Measurements from ENCODE around the gene SS18L1. TPM values are rescaled to one million over a fixed set of nuclear protein-coding genes. Genes with fewer than 3 reads are reported as not detected.

SS18L1 gene
- total and polyA plus RNA-seq, 2 experiments from 2014 or later, result 3.2 to 38.7 TPM

GRCh38 chr20:62228982-62229545 lies 85.5 kb downstream of the SS18L1 start:
- Histone ChIP-seq H3K36me3 (no peaks in the 10 kb centered on the region), H3K27ac (no peak overlapping the region), H3K4me3 (no peak overlapping the region), H3K9me3 (ENCODE audit: low read depth) (no peaks in the 10 kb centered on the region), H3K27me3 (peaks cover 23% of the 10 kb centered on the region), H3K4me1 (ENCODE audit: low read depth) (peaks cover 2% of the 10 kb centered on the region)
- no peak for DNase-seq (ENCODE audit: low read depth in 1 of 2, low spot score in 1 of 2)
- TF ChIP-seq, protein P1, sequence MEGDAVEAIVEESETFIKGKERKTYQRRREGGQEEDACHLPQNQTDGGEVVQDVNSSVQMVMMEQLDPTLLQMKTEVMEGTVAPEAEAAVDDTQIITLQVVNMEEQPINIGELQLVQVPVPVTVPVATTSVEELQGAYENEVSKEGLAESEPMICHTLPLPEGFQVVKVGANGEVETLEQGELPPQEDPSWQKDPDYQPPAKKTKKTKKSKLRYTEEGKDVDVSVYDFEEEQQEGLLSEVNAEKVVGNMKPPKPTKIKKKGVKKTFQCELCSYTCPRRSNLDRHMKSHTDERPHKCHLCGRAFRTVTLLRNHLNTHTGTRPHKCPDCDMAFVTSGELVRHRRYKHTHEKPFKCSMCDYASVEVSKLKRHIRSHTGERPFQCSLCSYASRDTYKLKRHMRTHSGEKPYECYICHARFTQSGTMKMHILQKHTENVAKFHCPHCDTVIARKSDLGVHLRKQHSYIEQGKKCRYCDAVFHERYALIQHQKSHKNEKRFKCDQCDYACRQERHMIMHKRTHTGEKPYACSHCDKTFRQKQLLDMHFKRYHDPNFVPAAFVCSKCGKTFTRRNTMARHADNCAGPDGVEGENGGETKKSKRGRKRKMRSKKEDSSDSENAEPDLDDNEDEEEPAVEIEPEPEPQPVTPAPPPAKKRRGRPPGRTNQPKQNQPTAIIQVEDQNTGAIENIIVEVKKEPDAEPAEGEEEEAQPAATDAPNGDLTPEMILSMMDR (IDR thresholded peaks at IDR 0.05; ENCODE audit: low read depth, low read length), result no peak

DNA sequence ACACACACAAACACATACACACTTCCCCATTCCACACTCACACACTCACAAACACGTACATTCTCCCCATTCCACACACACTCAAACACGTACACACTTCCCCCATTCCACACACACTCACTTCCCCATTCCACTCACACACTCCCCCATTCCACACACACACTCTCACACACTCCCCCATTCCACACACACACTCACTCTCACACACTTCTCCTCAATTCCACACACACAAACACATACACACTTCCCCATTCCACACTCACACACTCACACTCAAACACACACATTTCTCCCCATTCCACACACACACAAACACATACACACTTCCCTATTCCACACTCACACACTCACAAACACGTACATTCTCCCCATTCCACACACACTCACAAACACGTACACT lies 86.1 kb downstream of the SS18L1 start:
- TF ChIP-seq, protein P1 (IDR thresholded peaks at IDR 0.05; ENCODE audit: low read depth, low read length), result no peak
- Histone ChIP-seq H3K27me3 (peaks cover 17% of the 10 kb centered on the region), H3K9me3 (ENCODE audit: low read depth) (no peaks in the 10 kb centered on the region), H3K4me1 (ENCODE audit: low read depth) (peaks cover 8% of the 10 kb centered on the region), H3K36me3 (no peaks in the 10 kb centered on the region), H3K4me3 (no peak overlapping the region), H3K27ac (no peak overlapping the region)
- DNase-seq (ENCODE audit: low read depth in 1 of 2, low spot score in 1 of 2), result no peak

- no peaks in the 10 kb centered on the region for H3K9me3 ChIP-seq (ENCODE audit: low read depth)
- H3K27ac ChIP-seq, result no peak overlapping the region
- TF ChIP-seq, protein P1 (IDR thresholded peaks at IDR 0.05; ENCODE audit: low read depth, low read length), result no peak
- DNase-seq (ENCODE audit: low read depth in 1 of 2, low spot score in 1 of 2), result no peak
- no peaks in the 10 kb centered on the region for H3K36me3 ChIP-seq
- H3K4me3 ChIP-seq, result no peak overlapping the region
- peaks cover 14% of the 10 kb centered on the region for H3K4me1 ChIP-seq (ENCODE audit: low read depth)
- H3K27me3 ChIP-seq, result peaks cover 11% of the 10 kb centered on the region
These were observed 86.7 kb downstream of the SS18L1 start for GRCh38 chr20:62230276-62230675.

DNA sequence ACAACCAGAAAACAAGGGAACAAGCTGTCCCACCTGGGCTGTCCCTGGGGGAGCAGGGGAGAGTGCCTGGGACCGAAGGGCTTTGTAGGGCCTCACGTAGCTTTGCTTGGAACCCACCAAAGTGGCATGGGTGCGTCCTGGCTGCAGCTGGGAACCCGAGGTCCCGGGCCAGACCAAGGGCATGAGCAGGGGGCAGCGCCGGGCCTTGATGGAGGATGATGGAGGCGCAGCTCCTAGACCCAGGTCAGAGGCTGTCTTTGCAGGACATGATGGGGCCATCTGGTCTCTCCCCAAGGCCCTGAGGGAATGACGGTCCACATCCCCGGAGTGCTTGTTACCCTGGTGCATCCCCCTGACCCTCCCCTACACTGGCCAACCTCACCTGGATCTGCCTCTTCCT lies 87.1 kb downstream of the SS18L1 start:
- no peak overlapping the region for H3K27ac ChIP-seq
- no peak for DNase-seq (ENCODE audit: low read depth in 1 of 2, low spot score in 1 of 2)
- TF ChIP-seq, protein P1 (IDR thresholded peaks at IDR 0.05; ENCODE audit: low read depth, low read length), result no peak
- H3K27me3 ChIP-seq, result peaks cover 6% of the 10 kb centered on the region
- H3K36me3 ChIP-seq, result no peaks in the 10 kb centered on the region
- peaks cover 15% of the 10 kb centered on the region for H3K4me1 ChIP-seq (ENCODE audit: low read depth)
- no peaks in the 10 kb centered on the region for H3K9me3 ChIP-seq (ENCODE audit: low read depth)
- no peak overlapping the region for H3K4me3 ChIP-seq

DNA sequence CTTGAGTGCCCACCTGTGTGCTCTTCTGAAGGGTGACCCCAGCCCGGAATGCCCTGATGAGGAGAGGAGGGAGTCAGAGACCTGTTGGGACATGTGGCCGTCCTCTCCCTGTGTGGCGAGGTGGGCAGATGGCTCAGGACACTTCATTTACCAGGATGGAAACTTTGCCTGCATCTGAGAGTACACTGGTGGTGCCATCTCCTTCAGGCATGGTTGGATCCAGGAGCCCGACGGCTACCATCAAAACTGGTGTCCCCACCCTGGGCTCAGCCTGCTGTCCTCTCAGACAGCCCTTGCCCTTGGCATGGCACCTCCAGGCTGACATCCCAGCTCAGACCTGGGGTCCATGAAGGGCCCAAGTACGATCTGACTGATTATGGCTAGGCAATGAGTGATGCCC lies 87.7 kb downstream of the SS18L1 start:
- Histone ChIP-seq H3K27ac (no peak overlapping the region), H3K27me3 (peaks cover under 1% of the 10 kb centered on the region), H3K9me3 (ENCODE audit: low read depth) (no peaks in the 10 kb centered on the region), H3K36me3 (no peaks in the 10 kb centered on the region), H3K4me3 (no peak overlapping the region), H3K4me1 (ENCODE audit: low read depth) (peaks cover 15% of the 10 kb centered on the region)
- no peak for DNase-seq (ENCODE audit: low read depth in 1 of 2, low spot score in 1 of 2)
- TF ChIP-seq, protein P1 (IDR thresholded peaks at IDR 0.05; ENCODE audit: low read depth, low read length), result no peak

Other genes with a start within 250 kb of the SS18L1 start
- 8.8 and 21.1 TPM in 2 replicates for gene TAF4, start 77.9 kb upstream of the SS18L1 start, total RNA-seq
- gene TAF4, start 77.9 kb upstream of the SS18L1 start, polyA plus RNA-seq, result 1.5 and 3.7 TPM in 2 replicates
- 63.3 and 71.8 TPM in 2 replicates for gene LSM14B, start 21.3 kb upstream of the SS18L1 start, total RNA-seq
- 6.5 and 7.5 TPM in 2 replicates for gene LSM14B, start 21.3 kb upstream of the SS18L1 start, polyA plus RNA-seq
- gene PSMA7, start 375 bp upstream of the SS18L1 start, total RNA-seq, result 333 and 442 TPM in 2 replicates
- 386 and 505 TPM in 2 replicates for gene PSMA7, start 375 bp upstream of the SS18L1 start, polyA plus RNA-seq
- 23.4 and 32.9 TPM in 2 replicates for gene MTG2, start 39.3 kb downstream of the SS18L1 start, total RNA-seq
- 20.4 and 27.8 TPM in 2 replicates for gene MTG2, start 39.3 kb downstream of the SS18L1 start, polyA plus RNA-seq
- not detected in 2 replicates for gene HRH3, start 76.5 kb downstream of the SS18L1 start, total RNA-seq
- not detected in 2 replicates for gene HRH3, start 76.5 kb downstream of the SS18L1 start, polyA plus RNA-seq
- 33.5 and 43.4 TPM in 2 replicates for gene OSBPL2, start 94.8 kb downstream of the SS18L1 start, total RNA-seq
- gene OSBPL2, start 94.8 kb downstream of the SS18L1 start, polyA plus RNA-seq, result 37.5 and 44.7 TPM in 2 replicates
- gene ADRM1, start 159.2 kb downstream of the SS18L1 start, total RNA-seq, result 128 and 201 TPM in 2 replicates
- gene ADRM1, start 159.2 kb downstream of the SS18L1 start, polyA plus RNA-seq, result 105 and 160 TPM in 2 replicates
- 103 and 162 TPM in 2 replicates for gene LAMA5, start 223.5 kb downstream of the SS18L1 start, total RNA-seq
- gene LAMA5, start 223.5 kb downstream of the SS18L1 start, polyA plus RNA-seq, result 168 and 214 TPM in 2 replicates
- gene RPS21, start 243.3 kb downstream of the SS18L1 start, total RNA-seq, result 839 and 997 TPM in 2 replicates
- gene RPS21, start 243.3 kb downstream of the SS18L1 start, polyA plus RNA-seq, result 374 and 378 TPM in 2 replicates